Putamen (tissue), 1 donor: Measurements from ENCODE around the gene LSM8.
"Not testable (repeated sequence)": the region's sequence is repeated elsewhere in the genome, so short reads cannot be mapped to it uniquely, and the experiment has no call there.

Source experiments
- DNase-seq: peaks from one replicate; pipeline ENCODE4 v3.0.0-alpha.2; 2016; ENCODE audit warnings: low spot score

LSM8 gene

DNA sequence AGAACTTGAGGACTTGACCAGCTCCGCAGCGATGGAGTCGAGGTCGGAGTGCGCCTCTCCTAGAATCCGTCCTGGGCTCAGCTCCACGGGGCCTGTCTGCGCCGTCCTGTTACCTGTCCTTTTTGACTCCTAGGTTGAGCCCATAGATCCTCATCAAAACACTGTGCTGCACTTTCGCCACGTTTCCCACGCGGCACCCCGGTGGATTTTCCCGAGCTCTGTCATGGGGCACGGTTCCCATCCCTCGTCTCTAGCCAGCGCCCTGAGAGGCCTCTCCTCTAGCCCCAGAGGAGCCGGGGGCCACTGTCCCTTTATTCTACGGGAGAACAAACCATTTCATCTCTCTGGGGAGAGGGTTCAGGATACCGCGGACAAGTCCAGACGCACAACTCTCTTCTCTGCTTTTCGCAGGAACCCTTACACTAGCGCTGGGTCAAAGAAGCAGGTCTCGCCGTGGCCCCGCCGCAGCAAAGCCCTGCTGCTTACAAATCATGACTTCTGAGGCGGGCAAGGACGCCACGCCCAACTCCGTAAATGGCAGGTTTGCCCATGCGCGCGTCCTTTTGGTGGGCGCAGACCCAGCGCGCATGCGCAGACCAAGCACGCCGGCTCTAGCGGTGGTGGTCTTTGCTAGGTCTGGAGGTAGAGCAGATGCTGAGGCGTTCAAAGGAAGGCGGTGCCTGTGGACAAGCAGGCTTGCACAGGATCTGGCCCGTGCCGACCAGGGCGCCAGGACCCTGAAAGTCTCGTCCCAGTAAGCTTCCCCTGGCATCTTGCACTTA is 30.3 kb downstream of the LSM8 start:
- peak; percentile 86 for DNase-seq

DNA sequence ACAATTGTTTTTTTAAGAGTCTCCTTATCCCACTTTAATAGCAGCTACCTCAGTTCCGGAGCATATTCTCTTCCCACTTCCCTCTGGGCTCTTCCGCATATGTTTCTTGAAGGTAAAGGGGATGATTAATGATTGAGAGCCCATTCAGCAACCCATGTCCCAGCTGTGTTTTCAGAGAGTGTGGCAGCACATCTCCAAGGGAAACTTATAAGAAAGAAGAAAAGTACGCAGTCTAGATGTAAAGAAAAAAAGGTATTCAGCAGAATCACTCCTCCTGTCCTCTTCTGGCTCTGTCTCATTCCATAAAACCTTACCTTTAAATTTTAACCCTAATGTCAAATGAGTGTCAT is 30.8 kb downstream of the LSM8 start:
- no peak for DNase-seq

DNA sequence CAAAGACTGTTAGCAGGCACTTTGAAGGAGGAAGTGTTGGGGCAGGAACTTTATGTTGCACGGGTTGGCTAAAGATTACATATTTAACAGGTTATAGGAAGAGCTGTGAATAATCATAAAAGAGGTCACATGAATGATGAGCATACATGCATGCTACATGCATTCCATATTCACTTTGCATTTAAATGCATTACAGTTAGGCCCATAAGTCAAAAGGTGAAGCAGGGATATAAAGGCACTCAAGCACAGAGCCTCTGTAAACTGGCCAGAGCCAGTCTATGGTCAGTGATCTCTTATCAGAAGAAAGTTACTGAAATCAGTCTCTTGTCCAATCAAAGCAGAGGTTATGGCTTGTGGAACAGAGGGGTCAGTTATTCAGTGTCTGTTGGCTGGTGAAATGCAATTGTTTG is 33.3 kb downstream of the LSM8 start:
- no peak for DNase-seq

DNA sequence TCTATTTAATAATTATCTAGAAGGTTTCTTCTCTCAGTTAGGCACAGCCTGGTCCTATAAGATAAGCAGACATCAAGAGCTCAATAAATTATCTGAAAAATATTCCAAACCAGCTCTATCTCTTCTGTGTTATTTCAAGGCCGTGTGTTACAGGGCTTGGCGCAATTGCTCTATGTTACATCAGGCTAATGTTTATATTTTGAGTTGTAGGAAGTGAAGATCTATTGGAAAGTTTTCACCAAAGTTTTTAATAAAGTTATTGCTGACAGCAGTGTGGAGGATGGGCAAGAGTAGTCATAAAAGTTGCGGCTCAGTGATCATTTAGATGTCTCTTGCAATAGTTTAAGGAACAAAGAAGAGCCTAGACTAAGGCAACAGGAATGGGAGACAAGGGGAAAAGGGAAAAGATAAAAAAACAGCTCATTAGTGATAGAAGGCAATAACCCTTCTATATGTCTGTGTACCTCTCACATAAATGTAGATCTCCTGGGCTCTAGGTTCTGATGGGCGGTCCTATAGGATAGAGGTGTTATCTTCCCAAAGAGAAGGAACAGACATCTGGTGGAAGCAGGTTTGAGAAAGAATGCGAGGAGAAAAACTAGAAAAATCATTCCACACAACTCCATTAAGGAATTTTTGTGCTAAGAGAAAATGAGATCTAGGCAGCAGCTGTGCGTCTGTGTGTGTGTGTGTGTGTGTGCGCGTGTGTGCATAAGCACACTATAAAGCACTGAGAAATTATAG is 34.6 kb downstream of the LSM8 start:
- DNase-seq, result no peak

DNA sequence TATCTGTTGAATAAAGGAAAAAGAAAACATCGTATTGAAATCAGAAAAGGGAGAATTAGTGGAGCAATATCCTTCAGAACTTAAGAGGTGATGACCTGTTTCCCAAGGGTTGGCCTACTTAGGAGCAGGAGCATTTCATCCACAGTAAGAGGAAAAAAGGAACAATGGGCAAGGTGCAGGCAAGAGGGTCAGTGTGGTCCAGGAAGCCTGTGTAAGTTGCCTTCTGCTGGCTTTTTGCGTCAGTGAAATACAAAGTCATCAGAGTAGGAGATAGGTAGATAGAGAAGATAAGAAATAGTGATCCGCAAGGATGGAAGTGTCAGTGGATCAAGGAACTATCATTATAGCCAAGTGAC is 35.2 kb downstream of the LSM8 start:
- DNase-seq, result no peak

DNA sequence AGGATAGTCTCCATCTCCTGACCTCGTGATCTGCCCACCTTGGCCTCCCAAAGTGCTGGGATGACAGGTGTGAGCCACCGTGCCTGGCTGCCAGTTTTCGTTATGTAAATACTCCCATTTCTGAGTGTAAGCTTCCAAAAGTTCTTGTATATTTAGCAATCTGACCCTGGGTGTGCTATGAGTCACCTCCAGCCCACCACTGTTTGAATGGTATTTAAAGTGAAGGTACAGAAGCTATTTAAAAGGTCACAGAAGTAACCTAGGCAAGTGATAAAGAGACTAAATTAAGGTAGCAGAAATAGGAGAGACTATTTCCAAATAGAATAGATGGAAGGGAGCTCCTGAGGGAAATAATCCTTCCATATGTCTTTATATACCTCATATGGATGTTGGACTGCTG is 36.6 kb downstream of the LSM8 start:
- DNase-seq, result no peak

DNA sequence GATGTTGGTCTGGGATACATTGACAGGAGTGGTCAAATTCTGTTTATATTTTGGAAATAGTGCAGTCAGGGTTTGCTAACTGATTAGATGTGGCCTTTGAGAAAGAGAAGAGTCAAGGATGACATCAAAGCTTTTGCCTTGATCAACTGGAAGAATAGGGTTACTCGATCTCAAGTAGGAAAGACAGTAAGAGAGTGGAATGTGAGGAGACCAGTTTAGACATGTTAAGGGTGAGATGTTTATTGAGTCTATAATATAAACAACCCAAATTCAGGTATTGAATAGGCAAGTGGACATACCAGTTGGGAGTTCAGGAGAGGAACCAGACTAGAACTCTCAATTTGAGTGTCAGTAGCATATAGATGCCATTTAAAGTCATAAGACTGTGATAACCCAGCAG is 38.6 kb downstream of the LSM8 start:
- DNase-seq, result no peak

DNA sequence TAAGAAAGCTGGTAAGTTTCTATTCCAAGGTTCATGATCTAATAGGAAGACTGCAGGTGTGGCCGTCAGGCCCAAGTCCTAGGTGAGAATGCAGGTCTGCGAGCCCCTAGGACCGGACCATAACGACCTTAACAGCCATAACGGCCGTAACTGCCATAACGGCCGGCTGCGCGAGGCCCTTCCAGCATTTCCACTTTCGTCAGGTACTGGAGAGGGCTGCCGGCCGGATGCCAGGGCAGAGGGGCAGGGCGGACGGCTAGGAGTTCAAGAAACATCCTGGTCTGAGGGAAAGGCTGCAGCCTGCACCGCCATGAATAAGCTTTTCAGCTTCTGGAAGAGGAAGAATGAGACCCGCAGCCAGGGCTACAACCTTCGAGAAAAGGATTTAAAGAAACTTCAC is 40.6 kb downstream of the LSM8 start, which contains the start of gene ANKRD7:
Gene ANKRD7, plus strand, starts transcription at position 184 of the 400 bp plus-strand sequence. Its CDS starts 127 bp downstream, at position 311.
- DNase-seq, result no peak

DNA sequence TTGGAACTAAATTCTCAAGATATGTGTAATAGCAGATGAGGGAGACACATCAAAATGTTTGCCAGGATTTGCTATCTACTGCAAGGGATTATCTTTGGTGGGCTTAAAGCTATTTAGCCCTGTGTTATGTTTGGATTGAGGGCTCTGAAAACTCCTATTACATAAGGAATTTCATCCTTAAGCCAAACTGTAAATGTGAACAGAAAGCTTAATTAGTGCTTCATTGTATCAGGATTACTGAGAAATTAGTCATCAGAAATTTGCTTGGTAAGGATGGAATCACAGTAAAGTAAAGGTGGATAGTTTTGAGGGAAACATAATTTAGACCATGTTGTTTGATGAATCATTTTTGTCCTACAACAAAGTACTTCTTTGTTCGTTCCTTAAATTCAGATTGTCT is 48.9 kb downstream of the LSM8 start:
- no peak for DNase-seq

DNA sequence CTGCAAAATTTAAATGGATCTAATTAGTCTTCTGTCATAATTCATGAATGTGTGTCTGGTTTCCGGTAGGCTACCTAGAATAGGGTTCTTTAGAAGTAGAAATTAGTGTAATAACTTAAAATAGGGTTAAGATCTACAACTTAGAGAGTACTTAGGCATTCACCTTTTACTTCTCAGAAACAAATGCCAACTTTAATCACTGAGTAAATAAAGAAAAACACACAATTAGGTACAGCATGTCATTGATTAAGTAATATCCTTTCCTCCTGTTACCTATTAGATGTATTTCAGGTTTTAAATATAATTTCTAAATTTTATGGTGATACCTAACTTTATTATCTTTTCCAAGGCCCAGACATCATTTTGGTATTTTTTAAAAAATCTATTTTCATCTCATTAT is 49.8 kb downstream of the LSM8 start:
- no peak for DNase-seq

DNA sequence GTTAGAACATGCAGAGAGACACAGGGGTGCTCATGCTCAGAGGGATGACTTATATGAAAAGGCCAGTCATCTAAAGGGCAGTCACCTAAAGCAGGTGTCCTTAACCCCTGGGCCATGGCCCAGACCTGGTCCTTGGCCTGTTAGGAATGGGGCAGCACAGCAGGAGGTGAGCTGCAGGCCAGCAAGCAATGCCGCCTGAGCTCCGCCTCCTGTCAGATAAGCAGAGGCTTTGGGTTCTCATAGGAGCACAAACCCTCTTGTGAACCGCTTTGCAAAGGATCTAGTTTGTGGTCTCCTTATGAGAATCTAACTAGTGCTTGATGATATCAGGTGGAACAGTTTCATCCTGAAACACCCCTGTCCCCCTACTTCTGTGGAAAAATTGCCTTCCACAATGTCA is 55.0 kb downstream of the LSM8 start:
- no peak for DNase-seq

DNA sequence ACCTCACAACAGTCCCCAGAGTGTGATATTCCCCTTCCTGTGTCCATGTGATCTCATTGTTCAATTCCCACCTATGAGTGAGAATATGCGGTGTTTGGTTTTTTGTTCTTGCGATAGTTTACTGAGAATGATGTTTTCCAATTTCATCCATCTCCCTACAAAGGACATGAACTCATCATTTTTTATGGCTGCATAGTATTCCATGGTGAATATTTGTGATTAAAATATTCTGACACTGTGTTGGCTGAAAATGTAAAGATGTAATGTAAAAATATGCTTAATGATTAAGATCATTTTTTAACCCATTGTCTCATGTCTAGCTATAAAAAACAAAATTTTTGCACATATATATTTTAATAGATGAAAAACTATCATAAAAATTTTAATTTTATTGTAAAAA is 56.4 kb downstream of the LSM8 start:
- not testable (repeated sequence) for DNase-seq
